ENCODE measurements around the gene CCDC51.

The CCDC51 gene

GRCh38 chr3:48420561-48420960 lies 19.4 kb downstream of the CCDC51 start:
- H2AFZ ChIP-seq, result no peak overlapping the region
- no peak overlapping the region for H3K4me3 ChIP-seq (ENCODE audit: low read depth, low read length)
- no peaks in the 10 kb centered on the region for H3K27me3 ChIP-seq (ENCODE audit: control insufficient read depth, insufficient read depth, low read length)
- H3K36me3 ChIP-seq (ENCODE audit: control insufficient read depth, insufficient read depth, low read length), result no peaks in the 10 kb centered on the region
- H3K9me3 ChIP-seq (ENCODE audit: control insufficient read depth, low read length), result no peaks in the 10 kb centered on the region
- no peak for TF ChIP-seq CTCF (IDR thresholded peaks at IDR 0.05)
- no peak overlapping the region for H3K9ac ChIP-seq
- H3K27ac ChIP-seq, result no peak overlapping the region
- H3K4me1 ChIP-seq, result no peaks in the 10 kb centered on the region
- H3K4me2 ChIP-seq (ENCODE audit: low read length), result no peak overlapping the region
- H3K79me2 ChIP-seq, result no peaks in the 10 kb centered on the region

- no peak overlapping the region for H3K27ac ChIP-seq
- H3K4me2 ChIP-seq (ENCODE audit: low read length), result no peak overlapping the region
- H3K9me3 ChIP-seq (ENCODE audit: control insufficient read depth, low read length), result no peaks in the 10 kb centered on the region
- H3K27me3 ChIP-seq (ENCODE audit: control insufficient read depth, insufficient read depth, low read length), result no peaks in the 10 kb centered on the region
- no peak overlapping the region for H3K4me3 ChIP-seq (ENCODE audit: low read depth, low read length)
- no peak overlapping the region for H3K9ac ChIP-seq
- TF ChIP-seq CTCF (IDR thresholded peaks at IDR 0.05), result no peak
- no peaks in the 10 kb centered on the region for H3K4me1 ChIP-seq
- no peak overlapping the region for H2AFZ ChIP-seq
- H3K79me2 ChIP-seq, result no peaks in the 10 kb centered on the region
- no peaks in the 10 kb centered on the region for H3K36me3 ChIP-seq (ENCODE audit: control insufficient read depth, insufficient read depth, low read length)
Measured at GRCh38 chr3:48419597-48419996, 20.3 kb downstream of the CCDC51 start.

GRCh38 chr3:48419149-48419548 lies 20.8 kb downstream of the CCDC51 start:
- H3K36me3 ChIP-seq (ENCODE audit: control insufficient read depth, insufficient read depth, low read length), result no peaks in the 10 kb centered on the region
- H3K27ac ChIP-seq, result no peak overlapping the region
- no peak for TF ChIP-seq CTCF (IDR thresholded peaks at IDR 0.05)

GRCh38 chr3:48418651-48419050 lies 21.3 kb downstream of the CCDC51 start:
- Histone ChIP-seq H3K36me3 (ENCODE audit: control insufficient read depth, insufficient read depth, low read length) (no peaks in the 10 kb centered on the region), H3K27ac (no peak overlapping the region)

More at GRCh38 chr3:48419149-48419548, 20.8 kb downstream of the CCDC51 start:
- H3K4me1 ChIP-seq, result no peaks in the 10 kb centered on the region
- H3K9ac ChIP-seq, result no peak overlapping the region
- H3K27me3 ChIP-seq (ENCODE audit: control insufficient read depth, insufficient read depth, low read length), result no peaks in the 10 kb centered on the region
- no peak overlapping the region for H3K4me3 ChIP-seq (ENCODE audit: low read depth, low read length)
- H3K9me3 ChIP-seq (ENCODE audit: control insufficient read depth, low read length), result no peaks in the 10 kb centered on the region
- H3K4me2 ChIP-seq (ENCODE audit: low read length), result no peak overlapping the region
- H2AFZ ChIP-seq, result no peak overlapping the region
- H3K79me2 ChIP-seq, result no peaks in the 10 kb centered on the region

More at GRCh38 chr3:48418651-48419050, 21.3 kb downstream of the CCDC51 start:
- no peak overlapping the region for H3K4me2 ChIP-seq (ENCODE audit: low read length)
- no peak overlapping the region for H2AFZ ChIP-seq
- no peaks in the 10 kb centered on the region for H3K4me1 ChIP-seq
- no peak for TF ChIP-seq CTCF (IDR thresholded peaks at IDR 0.05)
- no peaks in the 10 kb centered on the region for H3K9me3 ChIP-seq (ENCODE audit: control insufficient read depth, low read length)
- H3K4me3 ChIP-seq (ENCODE audit: low read depth, low read length), result no peak overlapping the region
- H3K9ac ChIP-seq, result no peak overlapping the region
- no peaks in the 10 kb centered on the region for H3K79me2 ChIP-seq
- no peaks in the 10 kb centered on the region for H3K27me3 ChIP-seq (ENCODE audit: control insufficient read depth, insufficient read depth, low read length)

Measured in parathyroid adenoma (tissue), 2 donors.